Stimulated activated CD8-positive, alpha-beta memory T cell treated with anti-CD3 and anti-CD28 coated beads, Interleukin-2, amount 100 ng/mL, for 1 hour (primary cell): ENCODE measurements around the gene ETFA.

ENCODE experiments used
- DNase-seq, 2 donors: peaks; one replicate each; pipeline ENCODE4 v3.0.0-alpha.2; 2020; ENCODE audit warnings: low read depth in 2 of 2

The ETFA gene

GRCh38 chr15:76311100-76311953 lies at the start of gene ETFA:
Gene ETFA (minus strand): TSS chr15:76311469. CDS start chr15:76311388, 81 bp downstream.
- peak; percentile 72 to 79 for DNase-seq

DNA sequence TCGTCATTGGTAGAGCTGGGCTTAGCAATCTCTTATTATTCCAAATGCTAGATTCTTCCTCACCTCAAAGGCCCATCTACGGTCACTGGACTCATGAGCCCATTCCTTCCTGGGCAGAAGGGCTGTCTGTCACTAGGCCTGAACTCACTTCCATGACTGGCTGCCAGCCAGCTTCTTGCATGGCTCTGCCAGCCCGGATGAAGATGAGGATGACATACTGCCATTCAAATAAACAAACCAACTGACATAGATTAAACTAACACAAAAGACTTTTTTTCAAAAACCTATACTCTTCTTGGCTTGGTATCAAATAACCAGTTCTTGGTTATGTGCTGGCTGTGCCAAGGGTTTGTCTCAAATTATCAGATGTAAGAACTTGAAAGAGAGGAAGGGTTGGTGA lies 49.1 kb upstream of the ETFA start:
- DNase-seq, result no peak

DNA sequence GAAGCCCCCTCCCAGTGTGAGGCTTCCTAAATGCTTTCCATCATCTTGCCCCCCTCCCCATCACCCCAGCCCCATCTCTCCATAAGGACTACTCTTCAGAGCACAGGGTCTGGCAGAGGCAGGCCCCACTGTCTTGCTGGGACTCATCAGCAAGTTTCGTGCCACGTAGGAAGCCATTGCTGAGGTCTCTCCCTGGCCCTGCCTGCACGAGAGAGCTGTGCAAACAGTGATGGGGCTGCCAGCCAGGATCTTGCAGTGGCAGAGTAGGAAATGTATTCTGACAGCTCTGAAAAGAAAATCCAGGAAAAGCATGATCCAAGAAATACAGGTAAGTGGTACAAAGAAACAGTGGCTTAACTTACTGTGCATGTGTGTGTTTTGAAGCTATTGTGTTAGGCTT lies 47.9 kb upstream of the ETFA start:
- no peak for DNase-seq

DNA sequence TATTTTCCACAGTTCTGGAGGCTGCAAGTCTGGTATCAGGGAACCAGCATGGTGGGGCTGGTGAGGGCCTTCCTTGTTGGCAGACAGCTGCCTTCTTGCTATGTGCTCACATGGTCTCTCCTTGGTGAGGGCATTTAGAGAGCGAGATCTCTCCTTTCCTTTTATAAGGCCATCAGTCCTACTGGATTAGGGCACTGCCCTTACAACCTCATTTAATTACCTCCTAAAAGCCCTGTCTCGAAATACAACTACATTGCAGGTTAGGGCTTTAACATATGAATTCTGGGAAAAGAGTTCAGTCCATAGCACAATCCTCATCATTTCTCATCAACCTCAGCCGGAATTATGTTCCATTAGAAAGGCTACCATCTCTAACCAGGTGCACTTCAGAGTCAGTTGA lies 47.2 kb upstream of the ETFA start:
- DNase-seq, result no peak

GRCh38 chr15:76354823-76355440 lies 43.7 kb upstream of the ETFA start:
- no peak for DNase-seq

DNA sequence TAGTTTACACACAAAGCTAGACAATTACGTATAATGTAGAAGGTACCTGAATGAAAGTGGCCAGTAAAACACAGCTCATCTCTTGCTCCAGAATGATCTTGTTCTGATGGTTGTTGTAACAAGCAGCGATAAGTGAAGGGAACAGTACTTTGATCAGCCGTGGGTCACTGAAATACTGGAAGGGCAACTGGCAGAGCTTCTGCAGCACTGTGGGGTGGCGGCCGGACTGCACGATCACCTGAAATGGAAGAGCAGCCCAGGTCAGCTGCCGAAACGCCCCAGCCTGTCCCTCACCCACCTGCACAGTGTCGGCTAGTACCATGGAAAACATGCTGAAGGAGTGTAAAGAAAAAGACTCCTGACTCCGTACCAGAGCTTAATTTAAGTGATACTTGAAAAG lies 42.6 kb upstream of the ETFA start:
- no peak for DNase-seq

- no peak for DNase-seq
Measured at GRCh38 chr15:76353023-76353577, 41.8 kb upstream of the ETFA start.

- no peak for DNase-seq
Measured at GRCh38 chr15:76349301-76350070, 38.2 kb upstream of the ETFA start.

- DNase-seq, result no peak
Measured at GRCh38 chr15:76347482-76348055, 36.3 kb upstream of the ETFA start.

DNA sequence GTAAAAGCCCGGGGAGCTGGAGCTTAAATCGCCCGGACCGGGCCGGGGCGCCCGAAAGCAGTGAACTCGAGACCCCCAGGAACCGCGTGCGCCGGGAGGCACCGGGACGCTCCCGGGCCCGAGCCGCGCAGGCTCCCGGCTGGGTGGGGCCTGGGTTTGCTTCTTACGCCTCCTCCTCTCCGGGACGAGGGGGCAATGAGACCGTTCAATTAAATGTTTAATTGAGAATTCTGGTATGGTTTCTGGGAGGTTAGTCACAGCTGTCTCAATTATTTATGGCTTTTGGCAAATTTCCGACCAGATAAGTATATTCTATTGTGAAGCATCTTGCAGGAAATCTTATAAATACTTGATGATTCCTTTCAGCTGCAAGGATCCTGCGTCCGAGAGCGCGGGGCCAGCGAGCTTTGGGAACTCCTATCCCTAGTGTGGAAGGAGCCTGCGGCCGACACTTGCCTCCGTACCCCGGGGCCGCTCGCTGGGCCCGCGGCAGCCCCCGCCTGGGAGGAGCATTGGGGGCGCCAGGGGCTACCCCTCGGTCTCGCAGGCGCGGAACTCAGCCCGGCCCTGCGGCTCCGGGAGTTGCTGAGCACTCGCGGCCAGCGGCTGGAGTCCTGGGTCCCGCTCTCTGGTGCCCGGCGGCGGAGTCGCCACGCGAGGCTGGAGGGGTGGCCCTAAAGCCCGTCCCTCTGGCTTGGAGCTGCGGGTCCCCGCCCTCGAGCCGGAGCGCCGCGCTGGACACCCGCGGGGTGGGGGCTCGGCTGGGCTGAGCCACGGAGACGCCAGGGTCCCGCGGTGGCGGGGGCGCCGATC lies 35.6 kb upstream of the ETFA start:
- DNase-seq, result no peak

DNA sequence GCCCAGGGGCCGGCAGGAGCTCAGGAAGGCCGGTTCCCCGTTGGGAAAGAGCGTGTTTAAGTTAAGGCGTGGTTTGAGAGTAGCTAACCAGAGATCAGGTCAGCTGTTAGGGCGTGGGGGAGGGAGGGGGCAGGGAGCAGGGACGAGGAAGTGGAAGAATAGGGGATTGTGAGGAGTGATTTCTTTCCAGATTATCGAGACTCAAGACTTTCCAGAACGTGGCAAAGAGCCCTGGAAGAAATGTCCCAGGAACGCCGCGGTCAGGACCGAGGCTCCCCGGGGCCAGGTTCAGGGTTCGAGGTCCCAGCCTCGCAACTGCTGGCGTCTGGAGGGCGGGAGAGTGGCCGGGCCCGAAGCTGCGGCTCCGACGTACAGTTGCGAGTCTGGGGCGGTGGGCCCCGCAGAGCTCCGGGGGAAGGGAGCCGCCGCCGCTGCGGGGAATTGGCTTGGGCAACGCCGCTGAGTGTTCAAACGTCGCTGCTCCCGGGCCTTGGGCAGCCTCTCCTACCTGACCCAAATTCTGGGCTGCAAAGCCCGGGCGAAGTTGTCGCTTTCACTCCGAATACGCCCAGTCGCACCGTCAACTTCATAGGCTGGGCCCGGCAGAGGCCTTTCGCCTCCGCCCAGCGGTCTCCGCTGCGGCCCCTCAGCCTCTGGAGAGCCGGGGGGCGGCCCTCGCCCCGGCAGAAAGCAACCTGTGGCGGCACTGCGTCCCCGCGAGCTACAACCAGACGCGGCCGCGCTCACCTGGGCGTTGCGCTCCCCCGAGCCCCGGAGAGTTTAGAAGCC lies 34.8 kb upstream of the ETFA start:
- DNase-seq, result no peak

DNA sequence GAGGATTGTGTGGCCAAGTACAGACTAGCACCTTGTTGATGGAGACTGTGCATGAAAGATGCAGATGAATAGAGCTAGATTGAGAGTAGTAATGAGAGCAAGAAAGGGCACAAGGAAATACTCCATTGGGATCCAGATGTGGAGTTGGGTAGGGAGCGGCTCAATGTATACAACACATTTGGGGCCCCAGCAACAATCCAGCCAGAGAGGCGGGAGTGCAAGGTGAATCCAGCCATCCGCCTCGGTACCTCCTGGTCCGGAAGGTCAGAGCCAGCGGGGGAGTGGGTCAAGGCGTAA lies 34.3 kb upstream of the ETFA start:
- DNase-seq, result no peak

DNA sequence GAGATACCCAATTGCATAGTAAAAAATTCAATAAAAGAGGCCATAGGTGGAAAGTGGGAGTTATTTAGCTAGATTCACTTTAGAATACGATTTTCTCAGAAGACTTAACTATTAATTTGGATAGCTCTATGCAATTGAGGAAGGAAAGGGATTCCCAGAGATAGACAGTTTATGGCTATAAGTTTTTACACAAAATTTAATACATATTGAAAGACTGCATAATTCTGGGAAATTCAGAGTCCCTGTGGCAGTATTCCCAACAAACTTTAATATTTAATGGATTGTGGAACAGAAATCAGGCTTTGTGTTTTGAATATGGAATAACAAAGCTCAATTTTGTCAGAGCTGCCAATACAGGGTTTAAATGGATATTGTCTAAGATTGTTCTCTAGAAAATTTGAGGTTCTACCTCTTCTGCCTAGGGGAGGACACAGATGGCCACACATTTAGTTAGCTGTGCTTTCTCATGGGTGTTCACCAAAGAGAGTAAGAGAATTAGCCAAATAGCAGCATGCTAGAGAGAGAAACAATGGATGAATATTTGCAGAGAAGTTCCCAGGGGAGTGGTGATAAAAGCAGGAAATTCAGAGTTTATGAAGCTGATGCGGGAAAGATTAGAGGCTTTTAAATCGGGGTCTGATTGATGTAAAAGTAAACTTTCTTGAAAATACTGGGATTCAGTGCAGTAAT lies 33.8 kb upstream of the ETFA start:
- DNase-seq, result no peak

- DNase-seq, result no peak
Measured at GRCh38 chr15:76343313-76343996, 32.2 kb upstream of the ETFA start.

GRCh38 chr15:76342382-76343201 lies 31.3 kb upstream of the ETFA start:
- DNase-seq, result no peak

GRCh38 chr15:76342058-76342381 lies 30.8 kb upstream of the ETFA start:
- DNase-seq, result no peak

DNA sequence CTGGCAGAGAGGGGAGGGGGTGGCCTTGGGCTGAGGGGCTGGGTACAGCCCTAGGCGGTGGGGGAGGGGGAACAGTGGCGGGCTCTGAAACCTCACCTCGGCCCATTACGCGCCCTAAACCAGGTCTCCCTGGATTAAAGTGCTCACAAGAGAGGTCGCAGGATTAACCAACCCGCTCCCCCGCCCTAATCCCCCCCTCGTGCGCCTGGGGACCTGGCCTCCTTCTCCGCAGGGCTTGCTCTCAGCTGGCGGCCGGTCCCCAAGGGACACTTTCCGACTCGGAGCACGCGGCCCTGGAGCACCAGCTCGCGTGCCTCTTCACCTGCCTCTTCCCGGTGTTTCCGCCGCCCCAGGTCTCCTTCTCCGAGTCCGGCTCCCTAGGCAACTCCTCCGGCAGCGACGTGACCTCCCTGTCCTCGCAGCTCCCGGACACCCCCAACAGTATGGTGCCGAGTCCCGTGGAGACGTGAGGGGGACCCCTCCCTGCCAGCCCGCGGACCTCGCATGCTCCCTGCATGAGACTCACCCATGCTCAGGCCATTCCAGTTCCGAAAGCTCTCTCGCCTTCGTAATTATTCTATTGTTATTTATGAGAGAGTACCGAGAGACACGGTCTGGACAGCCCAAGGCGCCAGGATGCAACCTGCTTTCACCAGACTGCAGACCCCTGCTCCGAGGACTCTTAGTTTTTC lies 30.2 kb upstream of the ETFA start:
- DNase-seq, result no peak

DNA sequence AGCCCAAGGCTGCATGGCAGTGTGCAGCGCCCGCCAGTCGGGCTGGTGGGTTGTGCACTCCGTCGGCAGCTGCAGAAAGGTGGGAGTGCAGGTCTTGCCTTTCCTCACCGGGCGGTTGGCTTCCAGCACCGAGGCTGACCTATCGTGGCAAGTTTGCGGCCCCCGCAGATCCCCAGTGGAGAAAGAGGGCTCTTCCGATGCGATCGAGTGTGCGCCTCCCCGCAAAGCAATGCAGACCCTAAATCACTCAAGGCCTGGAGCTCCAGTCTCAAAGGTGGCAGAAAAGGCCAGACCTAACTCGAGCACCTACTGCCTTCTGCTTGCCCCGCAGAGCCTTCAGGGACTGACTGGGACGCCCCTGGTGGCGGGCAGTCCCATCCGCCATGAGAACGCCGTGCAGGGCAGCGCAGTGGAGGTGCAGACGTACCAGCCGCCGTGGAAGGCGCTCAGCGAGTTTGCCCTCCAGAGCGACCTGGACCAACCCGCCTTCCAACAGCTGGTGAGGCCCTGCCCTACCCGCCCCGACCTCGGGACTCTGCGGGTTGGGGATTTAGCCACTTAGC lies 29.6 kb upstream of the ETFA start:
- no peak for DNase-seq
